H1 (cell line): ENCODE results near the gene MACC1.

Source experiments
- CTCF ChIP-seq, 3 experiments: IDR thresholded peaks; 1 replicate in 2 of 3; 2 replicates in 1 of 3; pipeline versions ENCODE4 v1.5.1 to v1.6.1; 2011; ENCODE audit warnings: low read length in 3 of 3, mild to moderate bottlenecking in 3 of 3, inconsistent platforms in 2 of 3, low read depth in 1 of 3, moderate library complexity in 1 of 3; ENCODE audit not compliant: insufficient read depth in 1 of 3; ENCODE audit errors: control extremely low read depth in 1 of 3
- EP300 ChIP-seq, 2 experiments: IDR thresholded peaks; 1 replicate in 1 of 2; 2 replicates in 1 of 2; pipeline ENCODE4 v1.6.1; 2011 to 2012; ENCODE audit warnings: low read depth in 2 of 2, low read length in 2 of 2, mild to moderate bottlenecking in 2 of 2, borderline replicate concordance in 1 of 2, inconsistent platforms in 1 of 2, moderate library complexity in 1 of 2
- GABPA ChIP-seq: IDR thresholded peaks from 2 replicates; pipeline ENCODE4 v1.6.1; 2011; ENCODE audit warnings: mild to moderate bottlenecking, low read length, moderate library complexity, borderline replicate concordance; ENCODE audit not compliant: insufficient read depth
- RFX5 ChIP-seq: IDR thresholded peaks from 2 replicates; pipeline ENCODE4 v1.6.1; 2011; ENCODE audit warnings: low read depth, low read length, improper control_type of control experiment, borderline replicate concordance
- TCF12 ChIP-seq: IDR thresholded peaks from 2 replicates; pipeline ENCODE4 v1.6.1; 2011; ENCODE audit warnings: low read depth, mild to moderate bottlenecking, low read length
- TEAD4 ChIP-seq: IDR thresholded peaks from 2 replicates; pipeline ENCODE4 v1.6.1; 2012; ENCODE audit warnings: low read depth, low read length, inconsistent platforms, mixed read lengths

GRCh38 chr7:20240080-20240926 is 23.1 kb upstream of the MACC1 start:
- TF ChIP-seq EP300 (IDR thresholded peaks at IDR 0.05; ENCODE audit: borderline replicate concordance in 1 of 2, low read depth in 2 of 2, low read length in 2 of 2) (no peak), TEAD4 (no peak), RFX5 (no peak), GABPA (no peak), TCF12 (no peak), CTCF (IDR thresholded peaks at IDR 0.05; ENCODE audit: control extremely low read depth in 1 of 3, insufficient read depth in 1 of 3, low read depth in 1 of 3, low read length in 3 of 3) (no peak)
